Breast epithelium (tissue), 4 donors: ENCODE measurements around the gene CCDC81. TPM values are rescaled to one million over a fixed set of nuclear protein-coding genes. Genes with fewer than 3 reads are reported as not detected.

Source experiments
- DNase-seq, 2 donors: peaks; one replicate each; pipeline ENCODE4 v3.0.0-alpha.2; 2019; ENCODE audit warnings: low spot score in 2 of 2
- H3K27ac ChIP-seq, 2 donors: fragments of 200-600 bp; sonication (generic) in 1 of 2; one replicate each; pipeline ENCODE4 v1.5.1; 2016 to 2019; ENCODE audit warnings: mild to moderate bottlenecking in 1 of 2
- H3K27me3 ChIP-seq, 2 donors: fragments of 200-600 bp; sonication (generic) in 1 of 2; one replicate each; pipeline versions ENCODE4 v1.5.1 to v1.6.0; 2017 to 2019; ENCODE audit warnings: control low read depth in 1 of 2, mild to moderate bottlenecking in 1 of 2
- H3K36me3 ChIP-seq: fragments of 200-600 bp; one replicate; pipeline ENCODE4 v1.5.1; 2019
- H3K4me1 ChIP-seq, 2 donors: fragments of 200-600 bp; sonication (generic); one replicate each; pipeline ENCODE4 v1.5.1; 2016 to 2019; ENCODE audit warnings: control low read depth in 1 of 2
- H3K4me3 ChIP-seq, 3 donors: fragments of 200-600 bp; sonication (generic); 1 replicate in 2 of 3; 2 replicates in 1 of 3; pipeline ENCODE4 v1.5.1; 2016 to 2019; ENCODE audit warnings: mild to moderate bottlenecking in 3 of 3, moderate library complexity in 2 of 3
- H3K9me3 ChIP-seq, 2 donors: fragments of 200-600 bp; sonication (generic) in 1 of 2; one replicate each; pipeline ENCODE4 v1.5.1; 2016 to 2019; ENCODE audit warnings: control low read depth in 1 of 2
- CTCF ChIP-seq, 3 donors: fragments of 450-650 bp; IDR thresholded peaks; one replicate each; pipeline ENCODE4 v1.5.1; 2016 to 2017; ENCODE audit warnings: antibody characterized with exemption in 3 of 3, mild to moderate bottlenecking in 3 of 3, moderate library complexity in 3 of 3
- POLR2A ChIP-seq: fragments of 450-650 bp; IDR thresholded peaks from one replicate; pipeline ENCODE4 v1.6.1; 2016; ENCODE audit warnings: antibody characterized with exemption, mild to moderate bottlenecking, moderate library complexity
- POLR2AphosphoS5 ChIP-seq, 3 donors: sonication (generic); formaldehyde crosslinking; IDR thresholded peaks; one replicate each; pipeline ENCODE4 v1.6.1; 2017; ENCODE audit warnings: antibody characterized with exemption in 3 of 3
- intact Hi-C: fragments of 100-400 bp; cut with DNase I; formaldehyde crosslinking; loops from one replicate; pipeline ENCODE4 v1.15.1; 2023; ENCODE audit warnings: low total_unique reads
- total RNA-seq, 3 donors: library from RNA; depleted of rRNA; stranded (reverse); fragments of >200 nt; gene quantifications; one replicate each; pipeline ENCODE4 v1.1.0, GENCODE V29; 2016

The CCDC81 gene
- total RNA-seq, 3 donors from 2014 or later = 0.96 to 1.3 (median 1.2) TPM

GRCh38 chr11:86458294-86459001 lies 83.8 kb downstream of the CCDC81 start:
- peak overlapping the region; percentile 46 to 85 for H3K27ac ChIP-seq
- peaks cover 0 to 10% of the 10 kb centered on the region in 2 donors for H3K4me1 ChIP-seq
- no peak overlapping the region for H3K4me3 ChIP-seq
- H3K36me3 ChIP-seq = no peaks in the 10 kb centered on the region
- no peaks in the 10 kb centered on the region for H3K9me3 ChIP-seq
- DNase-seq = no peak
- intact Hi-C loops = loop anchor here (10.0 kb wide), 1 partner anchor 356 kb away; no protein-coding TSS in a partner anchor
- TF ChIP-seq CTCF (IDR thresholded peaks at IDR 0.05) (no peak), POLR2AphosphoS5 (IDR thresholded peaks at IDR 0.05) (no peak), POLR2A (no peak)
- H3K27me3 ChIP-seq = no peaks in the 10 kb centered on the region

- intact Hi-C loops = loop anchor here (10.0 kb wide), 1 partner anchor 356 kb away; no protein-coding TSS in a partner anchor
- Histone ChIP-seq H3K27ac (peak overlapping the region; percentile 46 to 85), H3K9me3 (no peaks in the 10 kb centered on the region), H3K4me1 (peaks cover 0 to 10% of the 10 kb centered on the region in 2 donors), H3K27me3 (no peaks in the 10 kb centered on the region), H3K36me3 (no peaks in the 10 kb centered on the region), H3K4me3 (no peak overlapping the region)
- no peak for TF ChIP-seq POLR2A
- TF ChIP-seq CTCF (IDR thresholded peaks at IDR 0.05) = no peak
- TF ChIP-seq POLR2AphosphoS5 (IDR thresholded peaks at IDR 0.05) = no peak
- no peak for DNase-seq
Observed at GRCh38 chr11:86459002-86459385, 84.3 kb downstream of the CCDC81 start.

GRCh38 chr11:86459682-86460460 lies 85.2 kb downstream of the CCDC81 start:
- DNase-seq = peak in 1 of 2 donors; percentile 73
- H3K4me3 ChIP-seq = no peak overlapping the region
- TF ChIP-seq POLR2AphosphoS5 (IDR thresholded peaks at IDR 0.05) (peak; percentile 11 to 55 (median 46)), POLR2A (no peak), CTCF (IDR thresholded peaks at IDR 0.05) (no peak)
- intact Hi-C loops = loop anchor here (10.0 kb wide), 1 partner anchor 355 kb away; no protein-coding TSS in a partner anchor
- H3K27ac ChIP-seq = peak overlapping the region; percentile 46 to 85
- H3K27me3 ChIP-seq = no peaks in the 10 kb centered on the region
- no peaks in the 10 kb centered on the region for H3K36me3 ChIP-seq
- H3K9me3 ChIP-seq = no peaks in the 10 kb centered on the region
- peaks cover 0 to 10% of the 10 kb centered on the region in 2 donors for H3K4me1 ChIP-seq

- Histone ChIP-seq H3K4me1 (peaks cover 0 to 10% of the 10 kb centered on the region in 2 donors), H3K27me3 (no peaks in the 10 kb centered on the region), H3K36me3 (no peaks in the 10 kb centered on the region), H3K4me3 (no peak overlapping the region), H3K27ac (peak overlapping the region; percentile 9 to 85), H3K9me3 (no peaks in the 10 kb centered on the region)
- intact Hi-C loops = no loop called here
- DNase-seq = no peak
- TF ChIP-seq POLR2A = no peak
- no peak for TF ChIP-seq CTCF (IDR thresholded peaks at IDR 0.05)
- no peak for TF ChIP-seq POLR2AphosphoS5 (IDR thresholded peaks at IDR 0.05)
Observed at GRCh38 chr11:86460461-86461385, 86.0 kb downstream of the CCDC81 start.
